HepG2 (cell line): ENCODE measurements around the gene OTUD1. TPM values are rescaled to one million over a fixed set of nuclear protein-coding genes. Genes with fewer than 3 reads are reported as not detected.

Experiments
- ATAC-seq: fragments of 200-7000 bp; cut with Tn5 transposase; 3 replicates; pipeline ENCODE4 v1.9.1; 2020; ENCODE audit warnings: mild to moderate bottlenecking, moderate library complexity
- BruUV-seq: library from RNA; stranded (reverse); fragments of 400-500 nt; replicated peaks from 2 replicates; lab custom pipeline; 2021; lab: Mats Ljungman, UMichigan
- CTCF ChIA-PET: fragments of 300-600 bp; formaldehyde crosslinking; extraction: SDS; loops from one replicate; lab custom pipeline; 2021; ENCODE audit warnings: low total read pairs, inconsistent platforms, low intra/inter-chr PET ratio; lab: Yijun Ruan, JAX
- POLR2A ChIA-PET: fragments of 350-600 bp; sonication (Branson Sonifier 250); formaldehyde crosslinking; loops from one replicate; lab custom pipeline; 2020; ENCODE audit warnings: antibody characterized with exemption, inconsistent platforms; lab: Yijun Ruan, JAX
- DNase-seq: peaks from one replicate; pipeline ENCODE4 v3.0.0-alpha.2; 2015; ENCODE audit warnings: low spot score
- FAIRE-seq: peaks from 3 replicates; lab custom pipeline; 2011; peaks lifted over from hg19 to GRCh38; lab: Jason Lieb, UNC
- H2AFZ ChIP-seq: one replicate; pipeline ENCODE4 v1.6.1; 2011; ENCODE audit warnings: low read length, inconsistent platforms
- H3K27ac ChIP-seq: fragments of 300-600 bp; 3 replicates; pipeline ENCODE4 v1.8.0; 2011; ENCODE audit warnings: mixed run types, mild to moderate bottlenecking, mixed read lengths, low read length, inconsistent platforms; ENCODE audit not compliant: insufficient read depth; ENCODE audit errors: extremely low read length
- H3K27me3 ChIP-seq, 2 experiments: fragments of 200-600 bp in 1 of 2; 2 replicates in 1 of 2; 3 replicates in 1 of 2; pipeline versions ENCODE4 v1.6.0 to v1.8.0; 2011; ENCODE audit warnings: low read length in 2 of 2, mild to moderate bottlenecking in 2 of 2, moderate library complexity in 2 of 2, inconsistent platforms in 1 of 2; ENCODE audit not compliant: insufficient read depth in 2 of 2, control insufficient read depth in 1 of 2
- H3K36me3 ChIP-seq, 2 experiments: fragments of 200-600 bp in 1 of 2; replicated peaks in 1 of 2; 2 replicates in 1 of 2; 3 replicates in 1 of 2; pipeline versions ENCODE4 v1.5.1 to v1.8.0; 2011; ENCODE audit warnings: low read length in 2 of 2, inconsistent platforms in 1 of 2; ENCODE audit not compliant: insufficient read depth in 2 of 2, control insufficient read depth in 1 of 2
- H3K4me1 ChIP-seq: 2 replicates; pipeline ENCODE4 v1.5.1; 2012; ENCODE audit warnings: low read length, inconsistent platforms; ENCODE audit not compliant: insufficient read depth
- H3K4me2 ChIP-seq: 2 replicates; pipeline ENCODE4 v1.6.0; 2011; ENCODE audit warnings: low read depth, low read length, inconsistent platforms
- H3K4me3 ChIP-seq, 3 experiments: fragments of 200-600 bp in 1 of 3; sonication (generic), shearing (Covaris generic) in 1 of 3; replicated peaks in 1 of 3; 2 replicates each; pipeline ENCODE4 v1.5.1; 2011 to 2016; ENCODE audit warnings: low read length in 3 of 3, inconsistent platforms in 2 of 3, low read depth in 2 of 3, mild to moderate bottlenecking in 2 of 3, control low read depth in 1 of 3, mixed read lengths in 1 of 3; ENCODE audit not compliant: insufficient read depth in 1 of 3
- H3K79me2 ChIP-seq: one replicate; pipeline ENCODE4 v1.6.1; 2011; ENCODE audit warnings: low read length, inconsistent platforms; ENCODE audit not compliant: insufficient read depth
- H3K9ac ChIP-seq: 2 replicates; pipeline ENCODE4 v1.6.0; 2011; ENCODE audit warnings: mild to moderate bottlenecking, low read depth, low read length, inconsistent platforms; ENCODE audit not compliant: insufficient read depth
- H3K9me3 ChIP-seq: 2 replicates; pipeline ENCODE4 v1.5.1; 2012; ENCODE audit warnings: mild to moderate bottlenecking, low read length
- H4K20me1 ChIP-seq: 2 replicates; pipeline ENCODE4 v1.6.0; 2011; ENCODE audit warnings: inconsistent platforms, mild to moderate bottlenecking, low read length, moderate library complexity; ENCODE audit not compliant: insufficient read depth
- ASH2L ChIP-seq: fragments of 300-600, 200-600 bp; sonication (generic); IDR thresholded peaks from 2 replicates; pipeline ENCODE4 v1.7.0; 2017; ENCODE audit warnings: low read depth, mild to moderate bottlenecking, moderate library complexity, mixed read lengths, low read length; ENCODE audit not compliant: insufficient read length
- BHLHE40 ChIP-seq: IDR thresholded peaks from 2 replicates; pipeline ENCODE4 v1.6.1; 2011; ENCODE audit warnings: low read length, improper control_type of control experiment
- CEBPG ChIP-seq: IDR thresholded peaks from 2 replicates; pipeline ENCODE4 v1.6.1; 2016
- FIP1L1 ChIP-seq: fragments of 200-400 bp; formaldehyde crosslinking; IDR thresholded peaks from 2 replicates; pipeline ENCODE4 v1.6.1; 2018; ENCODE audit warnings: low read depth, mild to moderate bottlenecking, low read length, moderate library complexity, borderline replicate concordance; ENCODE audit not compliant: insufficient read depth
- FOSL2 ChIP-seq: sonication (generic); formaldehyde crosslinking; IDR thresholded peaks from 2 replicates; pipeline ENCODE4 v1.4.0; 2020; ENCODE audit warnings: missing genetic modification reagents
- HNRNPLL ChIP-seq: fragments of 200-400 bp; formaldehyde crosslinking; IDR thresholded peaks from 2 replicates; pipeline ENCODE4 v1.6.1; 2017; ENCODE audit warnings: mild to moderate bottlenecking, low read depth, low read length; ENCODE audit not compliant: poor library complexity, severe bottlenecking
- PCBP2 ChIP-seq: fragments of 200-400 bp; formaldehyde crosslinking; optimal IDR thresholded peaks from 2 replicates; pipeline ENCODE3; 2018; ENCODE audit warnings: low read length, low read depth; ENCODE audit not compliant: poor library complexity, severe bottlenecking
- PHB2 ChIP-seq: fragments of 450-650 bp; IDR thresholded peaks from 2 replicates; pipeline ENCODE4 v1.6.1; 2018; ENCODE audit not compliant: partially characterized antibody
- SRY ChIP-seq: sonication (generic); formaldehyde crosslinking; IDR thresholded peaks from 2 replicates; pipeline ENCODE4 v1.8.0; 2022; ENCODE audit warnings: mild to moderate bottlenecking, missing genetic modification reagents
- ZBTB37 ChIP-seq: sonication (generic); formaldehyde crosslinking; IDR thresholded peaks from 2 replicates; pipeline ENCODE4 v1.4.0; 2020; ENCODE audit warnings: mild to moderate bottlenecking, missing genetic modification reagents
- ZFAT ChIP-seq: sonication (generic); formaldehyde crosslinking; conservative IDR thresholded peaks from 2 replicates; pipeline ENCODE4 v1.8.1; 2023; ENCODE audit warnings: missing genetic modification reagents, inconsistent platforms
- ZFP36L2 ChIP-seq: sonication (generic); formaldehyde crosslinking; IDR thresholded peaks from 2 replicates; pipeline ENCODE4 v1.4.0; 2020; ENCODE audit warnings: missing genetic modification reagents
- ZNF24 ChIP-seq: fragments of 450-650 bp; IDR thresholded peaks from 2 replicates; pipeline ENCODE4 v1.6.1; 2017; ENCODE audit warnings: antibody characterized with exemption, mild to moderate bottlenecking
- ZNF687 ChIP-seq: sonication (generic); formaldehyde crosslinking; IDR thresholded peaks from 2 replicates; pipeline ENCODE4 v1.5.1; 2020; ENCODE audit warnings: mild to moderate bottlenecking, missing genetic modification reagents, moderate library complexity
- ZNF775 ChIP-seq: sonication (generic); formaldehyde crosslinking; IDR thresholded peaks from 2 replicates; pipeline ENCODE4 v1.4.0; 2020; ENCODE audit warnings: missing genetic modification reagents, mild to moderate bottlenecking, moderate library complexity, borderline replicate concordance
- ZNF776 ChIP-seq: sonication (generic); formaldehyde crosslinking; IDR thresholded peaks from 2 replicates; pipeline ENCODE4 v1.4.0; 2020; ENCODE audit warnings: mild to moderate bottlenecking, missing genetic modification reagents
- ZNF792 ChIP-seq: IDR thresholded peaks from 2 replicates; pipeline ENCODE4 v1.6.1; 2016
- WGBS: methylation state at CpG from one replicate; pipeline ENCODE4 v1.1.6; 2017; ENCODE audit warnings: low lambda C conversion rate; 5-methylcytosine and 5-hydroxymethylcytosine counted together
- in situ Hi-C: cut with HindIII; loops from 2 replicates; pipeline ENCODE4 v1.10.0; 2017; ENCODE audit warnings: low pct_unique_long_range_greater_than_20kb; ENCODE audit not compliant: extremely low pct_ligation_motif_present
- intact Hi-C: fragments of 100-400 bp; cut with micrococcal nuclease; formaldehyde crosslinking; loops from one replicate; pipeline ENCODE4 v1.10.0; 2022; ENCODE audit not compliant: unreplicated experiment
- polyA plus RNA-seq, 8 experiments: library from polyadenylated mRNA; depleted of rRNA in 3 of 8; stranded (reverse) in 7 of 8; unstranded in 1 of 8; fragments of >200 nt; fragmentation: Illumina TruSeq in 4 of 8; extraction: Trizol in 4 of 8; gene quantifications; 2 replicates each; pipeline versions ENCODE4 v1.2.1 to v1.2.3, GENCODE V29; 2011 to 2016; ENCODE audit warnings: low read depth in 4 of 8, missing spikeins in 1 of 8, mixed read lengths in 1 of 8; ENCODE audit not compliant: insufficient read depth in 1 of 8
- total RNA-seq, 5 experiments: library from RNA; depleted of rRNA; stranded (reverse); fragments of >200 nt; fragmentation: Illumina TruSeq; extraction: Trizol; gene quantifications; 2 replicates each; pipeline ENCODE4 v1.2.3, GENCODE V29; 2016; ENCODE audit warnings: low read depth in 1 of 5

The OTUD1 gene
- total and polyA plus RNA-seq, 2 of the 13 experiments (the other 11 are each of a cell fraction or from before 2014, with no cell fraction given), result 1.2 to 1.4 TPM

- TF ChIP-seq ZFP36L2 (no peak), CEBPG (CRISPR knock-in tag) (no peak)
Observed at GRCh38 chr10:23439452-23439960, 631 bp downstream of the OTUD1 start (continued).

- 41% methylated on average over 6 of the region's 73 CpGs for WGBS
- no TSS peak for BruUV-seq
- no peaks in the 10 kb centered on the region for H3K36me3 ChIP-seq
- ATAC-seq (peak; percentile 20), DNase-seq (no peak), FAIRE-seq (no peak)
- H2AFZ ChIP-seq, result no peak overlapping the region
- H4K20me1 ChIP-seq, result no peaks in the 10 kb centered on the region
- peak overlapping the region; percentile 75 to 82 (median 78) for H3K4me3 ChIP-seq
- peaks cover 2% of the 10 kb centered on the region for H3K79me2 ChIP-seq
- H3K27me3 ChIP-seq, result no peaks in the 10 kb centered on the region
- no peaks in the 10 kb centered on the region for H3K9me3 ChIP-seq
- intact Hi-C loops (loop anchor here (5.0 kb wide), 1 partner anchor 93 kb away; no protein-coding TSS in a partner anchor), in situ Hi-C loops (no loop called here)
- ChIA-PET CTCF (no interaction called here), POLR2A (no interaction called here)
- peak overlapping the region; percentile 70 for H3K9ac ChIP-seq
- peak overlapping the region; percentile 95 for H3K4me2 ChIP-seq
- H3K4me1 ChIP-seq, result peaks cover 20% of the 10 kb centered on the region
- no peak overlapping the region for H3K27ac ChIP-seq
- TF ChIP-seq FIP1L1, result no peak
- no peak for TF ChIP-seq ZBTB37
- TF ChIP-seq PHB2, result no peak
- TF ChIP-seq ZNF24, result no peak
- peak; percentile 25 for TF ChIP-seq HNRNPLL
- TF ChIP-seq ZNF775 (CRISPR knock-in tag), result no peak
- TF ChIP-seq BHLHE40, result no peak
- TF ChIP-seq PCBP2, result no peak
- TF ChIP-seq ZNF776, result no peak
- TF ChIP-seq ZNF792 (CRISPR knock-in tag), result no peak
- TF ChIP-seq ZFAT (CRISPR knock-in tag), result no peak
- TF ChIP-seq FOSL2 (CRISPR knock-in tag), result no peak
- peak; percentile 49 for TF ChIP-seq ASH2L
- peak; percentile 44 for TF ChIP-seq ZNF687 (CRISPR knock-in tag)
- peak; percentile 55; the same call in 1 of the 2 replicates for TF ChIP-seq SRY
Observed at GRCh38 chr10:23439961-23440889, 1.4 kb downstream of the OTUD1 start.
